ENCODE results near the gene S100A2.
A peak's percentile ranks its signal among the peaks of the same experiment; 100 is the strongest.

S100A2 gene

GRCh38 chr1:153543736-153544135 is 21.9 kb downstream of the S100A2 start:
- no peak for DNase-seq

GRCh38 chr1:153542956-153543711 is 22.5 kb downstream of the S100A2 start:
- no peak for DNase-seq

GRCh38 chr1:153541641-153542590 is 23.7 kb downstream of the S100A2 start:
- DNase-seq, result no peak

- peak; percentile 71 for DNase-seq
These were observed 25.0 kb downstream of the S100A2 start, which contains the start of gene S100A5 for GRCh38 chr1:153540394-153541361. Gene S100A5, minus strand, starts transcription at chr1:153540934. Its CDS starts 743 bp downstream, at chr1:153540191.

GRCh38 chr1:153539395-153540093 is 26.1 kb downstream of the S100A2 start:
- DNase-seq, result no peak

- DNase-seq, result no peak
These were observed 27.3 kb downstream of the S100A2 start for GRCh38 chr1:153538315-153538821.

GRCh38 chr1:153537376-153537730 is 28.3 kb downstream of the S100A2 start:
- DNase-seq, result no peak

- no peak for DNase-seq
These were observed 28.8 kb downstream of the S100A2 start for GRCh38 chr1:153536671-153537375.

- peak; percentile 90 for DNase-seq
These were observed 29.5 kb downstream of the S100A2 start for GRCh38 chr1:153536012-153536670.

- peak; percentile 57 for DNase-seq
These were observed 30.2 kb downstream of the S100A2 start, which contains the start of gene S100A6 for GRCh38 chr1:153535242-153536011. Gene S100A6, minus strand, starts transcription at chr1:153535991. Its CDS starts 652 bp downstream, at chr1:153535339.

GRCh38 chr1:153534925-153535241 is 30.8 kb downstream of the S100A2 start:
- DNase-seq, result no peak

GRCh38 chr1:153534226-153534924 is 31.3 kb downstream of the S100A2 start:
- DNase-seq, result no peak

- peak; percentile 29 for DNase-seq
These were observed 31.9 kb downstream of the S100A2 start for GRCh38 chr1:153533689-153534201.

- DNase-seq, result peak; percentile 82
These were observed 32.7 kb downstream of the S100A2 start for GRCh38 chr1:153532769-153533599.

GRCh38 chr1:153532181-153532580 is 33.5 kb downstream of the S100A2 start:
- peak; percentile 66 for DNase-seq

- no peak for DNase-seq
These were observed 34.0 kb downstream of the S100A2 start for GRCh38 chr1:153531638-153532037.

GRCh38 chr1:153527683-153528040 is 38.0 kb downstream of the S100A2 start:
- DNase-seq, result no peak
